ENCODE data around the gene CHRNA10.

Gene CHRNA10

DNA sequence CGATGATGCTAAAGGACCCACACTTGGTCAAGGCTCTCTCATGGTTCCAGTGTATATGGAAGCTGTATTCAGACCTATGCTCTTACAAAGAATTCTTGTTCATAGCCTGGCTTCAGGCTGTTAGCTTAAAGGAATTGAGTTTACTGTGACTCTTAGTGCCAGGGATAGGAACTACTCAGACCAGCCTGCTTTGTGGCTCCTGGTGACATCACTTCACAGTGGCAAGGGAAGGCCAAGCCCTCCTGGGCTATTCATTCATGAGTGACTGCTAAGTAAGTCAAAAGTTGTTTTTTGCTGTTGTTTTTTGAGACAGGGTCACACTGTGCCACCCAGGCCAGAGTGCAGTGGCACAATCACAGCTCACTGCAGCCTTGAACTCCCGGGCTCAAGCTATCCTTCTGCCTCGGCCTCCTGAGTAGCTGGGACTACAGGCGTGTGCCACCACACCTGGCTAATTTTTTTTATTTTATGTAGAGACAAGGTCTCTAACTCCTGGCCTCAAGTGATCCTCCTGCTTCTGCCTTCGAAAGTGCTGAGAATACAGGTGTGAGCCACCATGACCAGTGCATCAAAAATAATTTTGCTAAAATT, 39.0 kb downstream of the CHRNA10 start:
- no peak for DNase-seq (ENCODE audit: low spot score)

DNA sequence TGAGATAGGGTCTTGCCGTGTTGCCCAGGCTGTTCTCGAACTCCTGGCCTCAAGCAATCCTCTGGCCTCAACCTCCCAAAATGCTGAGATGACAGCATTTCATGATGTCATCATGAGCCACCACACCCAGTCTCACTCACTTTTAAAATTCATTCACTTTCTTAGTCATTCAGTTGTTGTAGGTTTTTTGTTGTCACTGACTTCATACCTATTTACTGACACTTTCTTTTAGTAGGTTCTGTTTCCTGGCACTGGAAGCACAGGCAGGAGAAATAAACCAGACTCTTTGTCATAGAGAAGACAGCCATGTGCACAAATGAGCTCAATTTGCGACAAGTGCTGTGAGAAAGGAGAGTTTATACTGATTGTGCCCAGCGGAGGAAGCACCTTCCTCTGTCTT, 39.9 kb downstream of the CHRNA10 start:
- no peak for DNase-seq (ENCODE audit: low spot score)

DNA sequence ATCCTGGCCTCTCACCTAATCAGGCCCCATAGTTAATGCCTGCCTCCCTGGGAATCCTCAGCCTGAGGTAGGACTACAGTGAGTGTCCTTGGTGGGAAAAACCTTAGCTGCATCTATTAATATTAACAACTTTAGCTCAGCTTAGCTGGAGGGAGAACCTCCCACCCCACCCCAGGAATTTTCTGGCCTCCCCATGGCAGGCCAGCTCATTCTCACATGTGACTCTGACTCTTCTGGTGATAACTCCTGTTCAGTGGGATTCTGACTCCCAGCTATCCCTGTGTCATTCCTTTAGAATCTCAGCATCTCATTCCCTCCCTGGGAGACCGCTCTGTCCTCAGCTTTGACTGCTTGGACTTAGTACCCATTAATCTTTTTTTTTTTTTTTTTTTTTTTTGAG, 43.9 kb downstream of the CHRNA10 start:
- DNase-seq (ENCODE audit: low spot score) = no peak

DNA sequence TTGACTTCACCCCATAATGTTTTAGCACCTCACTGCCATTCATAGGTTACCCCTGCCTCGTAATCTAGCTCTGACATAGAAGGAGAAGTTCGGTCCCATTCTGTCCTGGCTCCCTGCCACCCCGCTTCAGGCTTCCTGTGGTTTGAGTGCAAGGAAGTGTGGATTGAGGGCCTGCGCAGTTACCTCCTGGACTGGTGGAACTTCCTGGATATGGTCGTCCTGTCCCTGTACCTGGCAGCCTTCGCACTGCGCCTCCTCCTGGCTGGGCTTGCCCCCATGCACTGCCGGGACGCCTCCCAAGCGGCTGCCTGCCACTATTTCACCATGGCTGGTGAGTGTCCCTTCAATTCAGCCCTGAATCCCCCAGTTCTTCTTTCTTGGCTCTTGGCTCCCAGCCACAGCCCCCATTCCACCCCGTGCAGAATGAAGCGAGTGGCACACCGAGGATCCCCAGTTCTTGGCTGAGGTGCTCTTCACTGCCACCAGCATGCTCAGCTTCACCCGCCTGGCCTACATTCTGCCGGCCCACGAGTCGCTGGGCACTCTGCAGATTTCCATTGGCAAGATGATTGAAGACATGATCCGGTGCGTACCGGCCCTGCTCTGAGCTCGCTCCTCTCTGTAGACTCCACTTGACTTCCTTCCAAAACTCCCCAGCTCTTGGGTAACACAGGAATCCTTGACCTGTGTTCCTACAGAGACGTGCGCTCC, 44.8 kb downstream of the CHRNA10 start:
- no peak for DNase-seq (ENCODE audit: low spot score)

DNA sequence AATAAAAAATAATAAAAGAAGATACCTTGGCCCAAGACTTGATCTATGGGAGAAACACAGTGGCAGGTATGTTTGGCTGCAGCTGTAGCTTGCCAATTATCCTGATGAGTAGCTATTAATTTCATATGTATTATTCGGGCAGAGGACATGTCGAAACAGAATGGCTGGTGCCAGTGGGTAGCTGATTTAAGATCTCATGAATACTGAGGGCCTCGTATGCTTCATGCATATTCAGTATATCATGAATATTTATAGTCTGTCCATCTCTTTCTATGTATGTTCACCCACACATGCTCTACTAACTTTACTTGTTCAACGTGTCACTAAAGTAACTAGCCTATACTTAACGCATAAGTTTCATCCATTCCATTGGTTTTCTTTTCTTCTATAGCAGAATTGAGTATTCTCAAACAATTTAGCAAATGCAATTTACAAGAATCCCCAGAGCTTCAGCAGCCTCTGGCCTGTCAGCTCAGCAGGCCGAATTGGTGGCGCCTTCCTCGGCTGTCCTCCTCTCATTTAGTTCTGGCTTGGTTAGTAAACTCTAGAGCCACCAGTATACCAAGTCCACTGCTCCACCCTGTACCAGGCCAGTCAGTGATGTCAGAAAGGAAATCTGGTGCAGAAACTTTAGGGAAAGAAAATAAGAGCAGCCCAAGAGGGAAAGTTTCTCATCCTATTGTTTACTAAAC, 47.3 kb downstream of the CHRNA10 start:
- DNase-seq (ENCODE audit: low spot score) = no peak

DNA sequence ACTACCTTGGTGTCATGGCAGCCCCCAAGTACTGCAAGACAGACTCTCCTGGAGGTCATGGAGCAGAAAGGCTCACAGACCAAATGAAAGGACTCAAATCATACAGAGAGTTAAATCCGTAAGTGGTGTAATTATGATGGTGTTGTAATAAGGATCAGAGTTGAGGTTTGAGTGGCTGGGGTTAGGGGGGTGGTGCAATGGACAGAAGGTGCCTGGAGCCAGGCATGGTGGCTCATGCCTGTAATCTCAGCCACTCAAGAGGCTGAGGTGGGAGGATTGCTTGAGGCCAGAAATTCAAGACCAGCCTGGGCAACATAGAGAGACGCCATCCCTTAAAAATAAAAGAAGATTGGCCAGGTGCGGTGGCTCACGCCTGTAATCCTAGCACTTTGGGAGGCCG, 48.1 kb downstream of the CHRNA10 start:
- DNase-seq (ENCODE audit: low spot score) = no peak

DNA sequence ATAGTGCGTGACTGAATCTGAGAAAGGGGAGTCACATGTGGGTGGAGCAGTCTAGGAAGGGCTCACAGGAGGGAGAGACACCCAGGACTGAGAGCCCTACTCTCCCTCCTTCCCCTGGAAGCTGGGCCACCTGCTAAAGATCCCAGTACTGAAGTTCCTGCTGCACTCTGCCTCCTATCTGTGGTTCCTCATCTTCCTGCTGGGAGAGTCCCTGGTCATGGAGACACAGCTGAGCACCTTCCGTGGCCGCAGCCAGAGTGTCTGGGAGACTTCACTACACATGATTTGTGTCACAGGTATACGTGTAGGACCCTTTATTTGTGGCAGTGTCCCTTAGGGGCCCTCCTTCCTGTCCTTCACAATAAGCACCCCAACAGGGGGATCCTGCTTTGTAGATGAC, 48.7 kb downstream of the CHRNA10 start:
- no peak for DNase-seq (ENCODE audit: low spot score)

DNA sequence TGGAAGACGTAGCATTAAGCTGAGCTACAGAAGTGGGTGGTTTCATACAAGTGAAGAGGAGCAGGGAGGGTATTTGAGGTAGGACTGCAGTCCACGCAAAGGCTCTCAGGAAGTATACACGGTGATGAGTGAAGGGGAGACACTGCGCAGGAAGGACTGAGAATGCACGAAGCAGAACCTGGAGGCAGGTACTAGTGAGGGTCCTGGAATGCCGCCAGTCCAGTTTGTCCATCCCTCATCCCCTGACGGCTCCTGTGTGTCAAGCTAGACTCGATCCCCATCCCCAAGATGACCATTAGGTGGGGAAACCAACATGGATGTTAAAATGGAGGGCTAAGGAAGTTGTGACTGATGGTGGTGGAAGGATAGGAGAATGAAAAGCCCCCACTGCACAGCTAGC, 53.2 kb downstream of the CHRNA10 start:
- no peak for DNase-seq (ENCODE audit: low spot score)

DNA sequence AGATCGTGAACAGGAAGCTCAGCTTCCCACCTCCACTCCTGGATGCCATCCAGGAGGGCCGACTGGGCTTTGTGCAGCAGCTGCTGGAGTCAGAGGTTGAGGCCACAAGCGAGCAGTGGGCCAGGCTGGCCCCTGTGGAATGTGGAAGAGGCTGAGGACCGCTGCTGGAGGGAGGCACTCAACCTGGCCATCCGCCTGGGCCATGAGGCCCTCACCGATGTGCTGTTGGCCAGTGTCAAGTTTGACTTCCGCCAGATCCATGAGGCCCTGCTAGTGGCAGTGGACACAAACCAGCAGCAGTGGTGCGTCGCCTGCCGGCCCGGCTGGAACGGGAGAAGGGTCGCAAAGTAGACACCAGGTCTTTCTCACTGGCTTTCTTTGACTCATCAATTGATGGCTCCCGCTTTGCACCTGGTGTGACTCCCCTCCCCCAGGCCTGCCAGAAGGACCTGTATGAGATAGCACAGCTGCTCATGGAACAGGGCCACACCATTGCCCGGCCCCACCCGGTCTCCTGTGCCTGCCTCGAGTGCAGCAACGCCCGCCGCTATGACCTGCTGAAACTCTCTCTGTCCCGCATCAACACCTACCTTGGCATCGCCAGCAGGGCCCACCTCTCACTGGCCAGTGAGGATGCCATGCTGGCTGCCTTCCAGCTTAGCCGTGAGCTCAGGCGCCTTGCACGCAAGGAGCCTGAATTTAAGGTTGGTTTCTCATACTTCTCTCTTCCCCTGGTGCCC, 54.3 kb downstream of the CHRNA10 start:
- no peak for DNase-seq (ENCODE audit: low spot score)

DNA sequence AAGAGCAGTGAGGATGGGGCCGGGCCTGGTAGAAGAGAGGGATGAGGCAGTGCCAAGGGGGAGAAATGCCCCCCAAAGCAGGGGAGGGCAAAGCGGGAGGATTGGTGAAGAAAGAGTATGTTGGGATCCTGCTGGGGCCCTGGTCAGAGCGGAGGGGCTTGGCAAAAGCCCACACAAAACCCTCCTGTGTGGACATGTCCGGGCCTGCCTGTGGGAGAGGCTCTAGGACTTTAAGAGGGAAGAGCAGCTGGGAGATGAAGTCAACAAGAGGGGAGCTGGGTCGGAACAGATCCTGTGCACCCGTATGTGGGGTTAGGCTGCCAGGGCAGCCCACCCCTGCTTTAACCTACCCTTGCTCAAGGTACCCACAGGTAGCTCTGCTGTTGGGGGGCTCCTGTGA, 55.2 kb downstream of the CHRNA10 start:
- no peak for DNase-seq (ENCODE audit: low spot score)
